ENCODE results near the gene LRSAM1. TPM values are rescaled to one million over a fixed set of nuclear protein-coding genes. Genes with fewer than 3 reads are reported as not detected.
A peak's percentile ranks its signal among the peaks of the same experiment; 100 is the strongest.

The LRSAM1 gene
- total RNA-seq, 1 experiment from 2014 or later = 13.0 TPM

DNA sequence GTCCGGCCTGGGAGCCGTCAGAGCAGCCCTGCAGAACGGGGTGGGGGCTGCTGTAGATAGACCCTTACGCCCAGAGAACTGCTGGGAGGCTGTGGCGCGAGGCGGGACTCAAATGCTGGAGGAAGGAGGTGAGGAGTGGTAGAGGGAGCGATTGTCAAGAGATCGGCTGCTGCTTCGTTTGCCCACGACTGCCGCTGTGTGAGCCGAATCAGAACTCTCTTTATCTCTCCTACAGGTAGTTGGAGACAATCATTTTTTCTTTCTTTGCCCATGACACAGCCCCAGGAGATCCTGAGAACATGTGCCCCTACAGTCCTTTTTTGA lies 26.7 kb upstream of the LRSAM1 start:
- no peak for DNase-seq (ENCODE audit: low read depth)

DNA sequence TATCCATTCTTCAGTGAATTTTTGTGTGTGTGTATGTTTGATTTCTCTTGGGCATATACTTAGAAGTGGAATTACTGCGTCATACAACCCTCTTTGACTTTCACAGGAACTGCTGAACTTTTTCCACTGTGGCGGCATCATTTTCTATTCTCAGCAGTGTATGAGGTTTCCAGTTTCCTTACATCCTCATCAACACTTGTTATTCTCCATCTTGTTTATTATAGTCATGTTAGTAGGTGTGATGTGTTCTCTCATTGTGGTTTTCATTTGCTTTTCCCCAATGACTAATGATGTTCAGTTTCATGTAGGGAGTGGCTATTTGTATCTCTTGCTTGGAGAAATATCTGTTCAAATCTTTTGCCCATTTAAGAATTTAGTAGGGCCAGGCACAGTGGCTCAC lies 24.6 kb upstream of the LRSAM1 start:
- no peak for DNase-seq (ENCODE audit: low read depth)

DNA sequence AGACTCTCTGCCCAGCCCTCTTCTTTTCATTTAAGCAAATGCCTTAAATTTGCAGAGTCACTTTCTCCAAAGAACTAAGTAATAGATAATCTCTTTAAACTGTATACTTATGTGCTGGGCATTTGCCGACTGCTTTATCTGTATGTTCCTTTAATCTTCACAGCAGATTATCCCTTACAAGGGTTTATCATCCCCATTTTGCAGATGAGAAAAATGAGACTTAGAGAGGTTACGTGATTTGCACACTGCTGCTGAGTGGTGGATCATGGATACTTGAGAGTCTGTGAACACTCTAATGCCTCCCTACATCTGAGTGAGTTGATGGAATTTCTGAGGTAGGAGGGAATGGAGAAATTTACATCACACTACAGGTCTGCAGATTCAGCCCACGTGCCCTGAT lies 23.0 kb upstream of the LRSAM1 start:
- no peak for DNase-seq (ENCODE audit: low read depth)

DNA sequence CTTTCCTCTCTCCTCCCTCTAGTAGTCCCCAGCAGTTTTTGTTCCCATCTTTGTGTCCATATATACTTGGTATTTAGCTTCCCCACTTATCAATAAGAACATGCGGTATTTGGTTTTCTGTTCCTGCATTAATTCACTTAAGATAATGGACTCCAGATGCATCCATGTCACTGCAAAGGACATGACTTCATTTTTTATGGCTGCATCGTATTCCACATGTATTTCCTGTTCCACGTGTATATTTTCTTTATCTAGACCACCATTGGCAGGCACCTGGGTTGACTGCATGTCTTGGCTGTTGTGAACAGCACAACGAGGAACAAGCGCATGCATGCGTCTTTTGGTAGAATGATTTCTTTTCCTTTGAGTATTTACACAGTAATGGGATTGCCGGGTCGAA lies 20.9 kb upstream of the LRSAM1 start:
- DNase-seq (ENCODE audit: low read depth) = no peak

DNA sequence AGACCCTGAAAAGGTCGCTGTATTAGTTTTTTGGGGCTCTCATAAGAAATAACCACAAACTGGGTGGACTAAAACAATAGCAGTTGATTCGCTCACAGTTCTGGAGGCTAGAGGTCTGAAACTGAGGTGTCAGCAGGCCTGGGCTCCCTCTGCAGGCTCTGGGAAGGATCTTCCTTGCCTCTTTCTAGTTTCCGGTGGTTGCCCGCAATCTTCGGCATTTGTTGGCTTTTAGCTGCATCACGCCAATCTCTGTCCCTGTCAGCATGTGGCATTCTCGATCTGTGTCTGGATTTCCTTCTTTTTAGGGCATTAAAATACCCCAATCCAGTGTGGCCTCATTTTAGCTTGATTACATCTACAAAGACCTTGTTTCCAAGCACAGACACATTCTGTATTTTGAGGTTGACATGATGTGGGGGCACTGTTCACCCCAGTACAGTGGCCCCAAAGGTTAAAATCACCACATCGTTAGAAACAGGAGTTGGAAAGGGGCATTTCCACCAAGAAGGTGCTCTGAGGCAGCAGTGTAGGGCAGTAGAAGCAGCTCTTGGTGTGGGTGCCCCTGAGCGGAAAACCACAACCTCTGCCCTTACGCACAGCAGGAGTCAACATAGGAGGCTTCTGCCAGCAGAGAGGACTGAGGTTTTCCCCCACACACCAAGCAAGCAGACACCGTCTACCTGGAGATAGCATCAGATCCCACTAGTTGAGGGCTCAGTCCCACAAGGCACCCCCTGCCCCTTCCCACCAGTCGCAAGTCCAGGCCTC lies 13.6 kb upstream of the LRSAM1 start:
- DNase-seq (ENCODE audit: low read depth) = no peak

DNA sequence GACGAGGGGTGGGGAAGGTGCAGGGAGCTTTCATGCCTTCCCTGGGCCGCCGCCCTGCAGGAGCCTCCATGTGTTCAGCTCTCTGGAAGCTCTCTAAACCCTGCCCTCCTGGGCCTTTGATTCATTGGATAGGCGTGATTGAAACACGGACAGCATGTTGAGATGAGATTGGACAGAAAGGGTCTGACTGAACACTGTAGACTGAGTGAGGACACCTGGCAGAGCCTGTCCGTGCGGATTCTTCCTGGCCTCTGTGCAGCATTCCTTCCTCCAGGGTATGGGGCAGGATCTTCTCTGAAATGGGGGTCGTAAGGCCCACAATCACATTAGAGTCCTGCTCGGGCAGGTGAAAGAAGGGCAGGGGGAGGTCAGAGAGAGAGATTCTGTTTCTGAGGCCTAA lies 12.9 kb upstream of the LRSAM1 start:
- no peak for DNase-seq (ENCODE audit: low read depth)

DNA sequence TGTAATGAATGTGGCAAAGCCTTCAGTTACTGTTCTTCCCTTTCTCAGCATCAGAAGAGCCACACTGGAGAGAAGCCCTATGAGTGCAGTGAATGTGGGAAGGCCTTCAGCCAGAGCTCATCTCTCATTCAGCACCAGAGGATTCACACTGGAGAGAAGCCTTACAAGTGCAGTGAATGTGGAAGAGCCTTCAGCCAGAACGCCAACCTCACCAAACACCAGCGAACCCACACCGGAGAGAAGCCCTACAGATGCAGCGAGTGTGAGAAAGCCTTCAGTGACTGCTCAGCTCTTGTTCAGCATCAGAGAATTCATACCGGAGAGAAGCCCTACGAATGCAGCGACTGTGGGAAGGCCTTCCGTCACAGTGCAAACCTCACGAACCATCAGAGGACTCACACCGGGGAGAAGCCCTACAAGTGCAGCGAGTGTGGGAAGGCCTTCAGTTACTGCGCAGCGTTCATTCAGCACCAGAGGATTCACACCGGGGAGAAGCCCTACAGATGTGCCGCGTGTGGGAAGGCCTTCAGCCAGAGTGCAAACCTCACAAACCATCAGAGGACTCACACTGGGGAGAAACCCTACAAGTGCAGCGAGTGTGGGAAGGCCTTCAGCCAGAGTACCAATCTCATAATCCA lies 6.9 kb upstream of the LRSAM1 start:
- peak; percentile 29 for DNase-seq (ENCODE audit: low read depth)

DNA sequence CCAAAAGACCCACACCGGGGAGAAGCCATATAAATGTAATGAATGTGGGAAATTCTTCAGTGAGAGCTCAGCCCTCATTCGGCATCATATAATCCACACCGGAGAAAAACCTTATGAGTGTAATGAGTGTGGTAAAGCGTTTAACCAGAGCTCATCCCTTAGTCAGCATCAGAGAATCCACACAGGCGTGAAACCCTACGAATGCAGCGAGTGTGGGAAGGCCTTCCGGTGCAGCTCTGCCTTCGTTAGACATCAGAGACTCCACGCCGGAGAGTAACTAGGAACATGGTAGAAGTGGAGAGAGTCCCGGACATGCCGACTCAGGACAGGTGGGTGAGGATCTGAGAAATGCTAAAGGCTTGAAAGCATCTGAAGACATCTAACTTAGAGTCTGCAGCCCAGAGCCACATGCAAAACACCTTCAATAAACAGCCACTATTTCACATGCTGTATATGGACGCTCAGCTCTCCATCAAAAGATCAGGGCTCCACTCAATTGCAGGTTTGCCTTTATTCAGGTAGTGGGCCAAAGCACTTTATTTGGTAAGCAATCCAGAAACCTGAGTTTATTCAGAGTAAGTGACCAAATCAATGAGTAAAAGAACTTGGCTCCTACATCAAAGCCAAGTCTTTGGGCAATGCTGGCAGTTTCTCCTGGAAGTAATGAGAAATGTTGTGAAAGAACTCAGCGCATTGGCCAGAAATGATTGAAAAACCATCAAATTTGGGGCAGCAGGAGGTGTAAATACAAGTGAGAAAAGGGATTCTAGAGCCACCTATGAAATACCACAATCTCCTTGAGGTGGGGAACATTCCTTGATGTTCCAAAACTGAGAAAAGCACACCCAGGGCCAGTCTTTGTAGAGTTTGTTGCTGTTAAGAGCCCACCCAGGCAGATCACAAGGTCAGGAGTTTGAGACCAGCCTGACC lies 6.1 kb upstream of the LRSAM1 start:
- peak; percentile 51 for DNase-seq (ENCODE audit: low read depth)

DNA sequence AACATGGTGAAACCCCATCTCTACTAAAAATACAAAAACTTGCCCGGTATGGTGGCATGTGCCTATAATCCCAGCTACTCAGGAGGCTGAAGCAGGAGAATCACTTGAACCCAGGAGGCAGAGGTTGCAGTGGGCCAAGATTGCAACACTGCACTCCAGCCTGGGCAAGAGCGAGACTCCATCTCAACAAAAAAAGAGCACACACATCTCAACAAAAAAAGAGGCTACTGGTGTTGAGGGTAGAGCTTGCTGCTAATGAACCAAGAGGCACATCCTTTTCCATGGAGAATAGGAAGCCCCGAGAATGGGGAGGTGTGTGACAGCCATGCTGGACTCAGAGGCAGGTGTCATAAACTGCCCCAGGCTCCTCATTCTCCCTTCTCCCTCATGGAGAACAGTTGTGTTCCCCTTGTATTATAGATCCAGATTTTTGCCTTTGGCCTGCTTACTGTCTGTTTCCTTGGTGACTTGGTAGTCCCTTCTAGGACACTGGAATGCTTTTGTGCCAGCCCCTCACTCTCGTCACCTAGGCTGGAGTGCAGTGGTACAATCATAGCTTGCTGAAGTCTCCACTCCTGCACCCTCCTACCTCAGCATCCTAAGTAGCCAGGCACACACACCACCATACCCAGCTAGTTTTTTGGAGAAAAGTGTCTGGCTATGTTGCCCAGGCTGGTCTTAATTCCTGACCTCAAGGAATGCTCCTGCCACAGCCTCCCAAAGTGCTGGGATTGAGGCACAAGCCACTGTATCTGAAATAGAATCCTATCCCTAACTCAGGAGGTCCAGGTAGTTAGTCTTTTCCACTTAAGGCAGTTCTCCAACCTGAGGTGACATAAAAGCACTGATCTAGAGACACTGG lies 5.2 kb upstream of the LRSAM1 start:
- peak; percentile 62 for DNase-seq (ENCODE audit: low read depth)

DNA sequence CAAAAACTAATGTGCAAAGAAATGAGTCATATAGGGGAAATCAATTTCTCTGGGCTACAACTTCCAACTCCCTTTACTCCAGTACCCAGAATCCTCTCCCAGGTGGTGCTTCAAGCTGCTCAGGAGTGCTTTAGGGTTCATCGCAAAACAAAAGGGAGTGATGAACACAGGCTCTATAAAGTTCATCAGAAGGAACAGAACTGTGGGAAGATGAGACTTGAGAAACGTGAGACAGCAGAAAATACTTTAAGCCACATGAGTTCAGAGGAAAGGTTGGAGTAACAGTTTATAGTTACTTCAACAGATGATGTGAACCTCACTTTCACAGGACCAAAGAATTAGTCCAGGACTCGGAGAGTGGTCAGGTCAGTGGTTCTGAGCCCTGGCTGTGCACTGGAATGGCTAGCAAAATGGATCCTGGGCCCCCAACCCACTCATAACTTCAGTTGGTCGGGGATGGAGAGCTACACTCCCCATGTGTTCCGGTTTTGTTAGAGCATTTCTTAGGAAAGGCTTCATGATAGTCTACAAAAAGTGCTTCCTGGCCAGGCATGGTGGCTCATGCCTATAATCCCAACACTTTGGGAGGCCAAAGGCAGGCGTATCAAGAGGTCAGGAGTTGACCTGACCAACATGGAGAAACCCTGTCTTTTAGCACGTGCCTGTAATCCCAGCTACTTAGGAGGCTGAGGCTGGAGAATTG lies 4.4 kb upstream of the LRSAM1 start:
- no peak for DNase-seq (ENCODE audit: low read depth)

DNA sequence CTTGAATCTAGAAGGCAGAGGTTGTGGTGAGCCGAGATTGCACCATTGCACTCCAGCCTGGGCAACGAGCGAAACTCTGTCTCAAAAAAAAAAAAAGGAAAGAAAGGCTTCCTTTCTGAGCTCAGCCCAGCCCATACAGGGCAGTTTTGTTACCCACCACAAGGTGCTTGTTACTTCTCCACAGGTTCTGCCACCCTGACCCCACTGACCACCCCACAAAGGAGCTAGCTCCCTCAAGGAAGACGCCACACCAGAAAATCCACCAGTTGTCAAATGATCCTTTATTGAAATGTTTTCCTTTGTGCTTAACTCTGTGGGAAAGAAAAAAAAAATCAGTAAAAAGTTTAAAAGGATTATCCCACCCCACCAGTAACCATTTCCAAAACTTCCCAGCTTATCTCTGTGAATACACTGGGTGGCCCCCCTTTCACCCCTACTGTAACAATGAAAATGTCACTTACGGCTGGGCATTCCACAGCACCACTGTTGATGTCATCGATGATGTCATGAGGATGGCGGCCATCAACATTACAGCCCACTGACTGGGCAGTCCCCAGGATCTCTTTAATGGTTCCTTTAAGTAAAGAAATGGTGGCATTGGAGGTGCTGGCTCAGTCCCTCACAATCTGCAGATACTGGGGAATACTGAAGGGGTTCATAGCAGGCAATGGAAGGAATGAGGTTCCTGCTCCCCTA lies 3.7 kb upstream of the LRSAM1 start:
- peak; percentile 28 for DNase-seq (ENCODE audit: low read depth)

DNA sequence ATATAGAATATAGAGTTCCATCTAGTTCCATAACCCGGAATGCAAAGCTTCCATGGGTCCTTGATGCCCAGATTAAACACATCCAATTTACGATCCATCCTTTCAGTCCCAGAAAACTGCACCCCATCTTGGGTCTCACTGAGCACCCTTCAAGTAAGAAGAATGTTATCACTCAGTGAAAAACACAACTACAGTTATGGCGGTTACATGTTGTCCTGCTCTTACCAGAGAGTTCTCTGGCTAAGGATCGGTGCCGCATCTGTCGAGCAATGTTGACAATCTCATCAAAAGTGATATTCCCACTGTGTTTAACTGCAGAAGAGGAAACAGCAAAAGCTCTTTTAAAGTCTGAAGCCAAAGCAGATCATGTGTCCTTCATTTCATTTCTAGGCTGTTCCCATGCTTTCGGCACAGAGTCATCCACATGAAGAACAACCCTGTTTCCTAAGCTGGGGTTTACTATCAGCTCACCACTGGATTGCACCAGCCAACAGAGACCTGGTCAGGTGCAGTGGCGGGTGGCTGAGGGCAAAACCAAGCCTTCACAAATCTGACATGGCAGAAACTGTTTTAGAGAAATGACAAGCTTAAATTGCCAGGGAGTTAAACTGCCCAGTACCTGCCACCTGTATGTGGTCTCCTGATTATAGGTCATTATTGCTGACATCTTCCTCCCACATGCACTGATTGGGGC lies 3.1 kb upstream of the LRSAM1 start:
- no peak for DNase-seq (ENCODE audit: low read depth)

DNA sequence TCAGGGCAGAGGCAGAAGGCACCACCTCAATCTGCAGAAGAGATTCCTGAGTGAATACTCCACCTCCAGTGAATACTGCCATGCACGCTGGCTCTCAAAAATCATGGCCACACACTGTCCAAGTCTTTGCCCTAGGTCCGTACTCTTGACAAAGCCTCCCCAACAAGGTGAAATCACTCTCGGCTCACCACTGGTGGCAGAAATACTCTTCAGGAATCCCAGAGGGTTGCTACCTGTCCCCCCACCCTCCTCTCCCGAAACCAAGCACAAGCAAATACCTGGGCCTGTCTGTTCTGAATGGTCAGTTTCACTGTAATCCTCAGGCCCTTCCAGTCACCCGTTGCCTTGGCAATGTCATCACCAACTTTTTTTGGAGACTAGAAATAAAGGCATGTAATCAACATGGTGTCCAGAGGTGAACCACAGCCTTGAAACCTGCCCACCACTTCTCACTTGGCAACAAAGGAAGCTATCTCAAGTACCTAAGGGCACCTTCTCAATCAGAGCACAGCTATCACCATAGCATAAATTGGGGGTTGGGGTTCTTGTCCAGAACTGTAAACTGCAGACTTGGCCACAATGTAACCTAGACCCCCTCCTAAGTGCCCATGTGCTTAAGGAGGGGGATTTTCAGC lies 1.9 kb upstream of the LRSAM1 start:
- DNase-seq (ENCODE audit: low read depth) = no peak

DNA sequence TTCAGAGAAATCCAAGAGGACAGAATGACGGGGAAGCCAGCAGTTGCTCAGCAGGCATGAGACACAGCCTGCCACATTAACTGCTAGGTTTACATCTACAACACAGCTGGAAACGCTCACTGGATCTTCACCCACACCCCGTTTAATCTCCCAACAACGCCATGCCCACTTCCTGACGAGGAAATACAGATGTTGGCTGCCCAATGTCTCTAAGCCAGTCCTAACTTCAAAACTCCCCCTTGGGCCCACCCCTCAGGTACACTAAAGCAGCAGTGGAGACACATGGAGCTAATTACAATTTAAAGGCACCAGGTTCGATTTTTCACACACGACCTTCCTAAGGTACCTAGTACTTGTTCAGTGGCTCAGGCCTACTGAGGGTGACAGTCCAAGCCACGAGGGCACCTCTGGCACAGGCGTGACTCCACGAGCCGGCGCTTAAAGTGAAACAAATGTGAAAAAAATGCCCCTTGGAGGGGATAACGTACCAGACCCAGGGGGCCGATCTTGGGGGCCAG lies 1.0 kb upstream of the LRSAM1 start:
- peak; percentile 32 for DNase-seq (ENCODE audit: low read depth)

DNA sequence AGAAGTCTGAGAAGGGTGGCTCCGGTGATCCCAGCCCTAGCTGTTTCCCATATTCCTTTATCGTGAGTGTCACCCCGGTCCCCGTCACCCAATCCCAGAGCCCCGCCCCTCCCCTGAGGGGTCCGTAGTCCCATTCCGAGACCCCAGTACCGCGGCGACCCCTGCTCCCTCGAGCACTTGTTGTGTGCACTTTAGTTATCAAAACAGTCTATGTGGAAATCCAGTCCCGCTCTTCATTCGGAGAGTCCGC lies 223 bp downstream of the LRSAM1 start:
- DNase-seq (ENCODE audit: low read depth) = no peak

DNA sequence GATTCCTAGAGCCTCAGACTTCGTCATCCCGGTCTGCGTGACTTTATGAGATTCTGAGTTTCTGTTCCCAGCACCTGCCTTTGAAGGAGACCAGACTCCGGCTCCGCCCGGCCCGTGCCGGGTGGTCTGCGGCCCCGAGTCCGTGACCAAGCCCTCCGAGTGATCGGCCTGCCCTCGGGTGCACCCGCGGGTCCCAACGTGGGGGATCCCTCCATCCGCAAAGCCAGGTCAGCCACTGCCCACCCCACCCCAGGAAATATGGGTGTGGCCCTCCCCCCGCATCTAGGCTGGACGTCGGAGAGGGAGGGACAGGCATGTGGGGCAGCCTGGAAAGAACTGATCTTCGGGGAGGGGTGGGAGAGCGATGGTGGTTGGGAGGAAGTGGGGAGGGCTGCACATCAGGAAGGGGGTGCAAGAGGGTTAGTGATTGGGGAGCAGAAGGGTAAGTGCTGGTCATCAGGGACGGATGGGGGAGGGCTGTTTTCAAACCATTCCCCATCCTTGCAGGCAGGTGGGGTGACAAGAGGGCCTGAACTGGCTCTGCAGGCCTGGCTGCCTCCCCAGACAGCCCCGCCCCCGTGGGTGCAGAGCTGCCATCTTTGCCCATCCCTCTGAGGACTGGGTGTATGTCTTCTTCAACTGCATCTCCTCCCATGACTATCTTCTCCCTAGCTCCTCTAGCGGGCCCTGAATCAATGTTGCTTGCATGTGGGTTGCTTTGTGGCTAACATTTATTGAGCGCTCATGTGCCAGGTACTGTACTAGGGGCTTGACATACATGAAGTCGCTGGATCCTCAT lies 747 bp downstream of the LRSAM1 start:
- peak; percentile 78 for DNase-seq (ENCODE audit: low read depth)

DNA sequence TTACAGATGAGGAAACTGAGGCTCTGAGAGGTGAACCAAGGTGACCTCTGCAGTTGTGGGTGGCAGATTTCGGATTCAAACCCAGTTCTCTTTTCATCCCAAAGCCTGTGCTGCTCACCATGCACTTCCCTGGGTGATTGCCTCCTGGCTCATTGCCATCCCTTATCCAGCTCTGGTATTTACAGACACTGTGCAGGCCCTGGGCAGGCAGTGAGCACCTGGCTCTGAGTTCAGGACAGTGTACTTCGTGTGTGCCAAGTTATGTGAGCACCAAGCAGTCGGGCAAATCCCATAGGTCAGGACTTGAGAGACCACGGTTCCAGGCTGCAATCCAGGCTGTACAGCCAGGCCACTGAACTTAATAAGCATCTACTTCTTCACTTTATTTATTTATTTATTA lies 1.4 kb downstream of the LRSAM1 start:
- DNase-seq (ENCODE audit: low read depth) = peak; percentile 23

DNA sequence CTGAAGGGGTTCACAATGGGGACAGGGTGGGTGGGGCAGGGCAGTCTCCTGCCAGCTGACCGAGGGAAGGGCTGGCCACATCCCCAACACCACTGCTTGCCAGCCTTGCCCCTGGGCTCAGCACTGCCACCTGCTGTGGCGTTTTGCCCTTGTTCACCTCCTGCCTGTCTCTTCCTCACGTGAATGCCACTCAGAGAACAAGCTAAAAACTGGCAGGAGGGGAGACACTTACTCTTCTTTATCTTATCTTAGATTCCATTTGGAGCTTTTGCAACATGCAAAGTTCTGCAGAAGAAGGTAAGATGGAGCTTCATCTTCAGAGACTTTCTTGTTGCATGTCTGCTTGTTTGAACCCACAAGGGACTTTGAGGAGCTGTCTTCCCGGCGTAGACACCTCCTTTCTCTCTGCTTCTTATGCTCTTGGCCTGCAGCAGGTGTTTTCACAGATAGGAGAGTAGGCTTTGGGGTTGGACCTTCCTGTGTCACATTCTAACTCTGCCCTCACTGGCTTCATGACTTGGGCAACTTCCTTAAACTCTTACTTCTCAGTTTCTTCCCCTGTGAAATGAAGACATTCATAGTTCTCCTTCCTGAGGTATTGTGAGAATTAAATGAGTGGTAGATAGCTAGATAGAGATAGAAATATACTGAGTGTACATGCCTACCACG lies 4.1 kb downstream of the LRSAM1 start:
- DNase-seq (ENCODE audit: low read depth) = no peak

All from HT1080 (cell line).